ENCODE data around the gene EID2B.
A peak's percentile ranks its signal among the peaks of the same experiment; 100 is the strongest.

DNA sequence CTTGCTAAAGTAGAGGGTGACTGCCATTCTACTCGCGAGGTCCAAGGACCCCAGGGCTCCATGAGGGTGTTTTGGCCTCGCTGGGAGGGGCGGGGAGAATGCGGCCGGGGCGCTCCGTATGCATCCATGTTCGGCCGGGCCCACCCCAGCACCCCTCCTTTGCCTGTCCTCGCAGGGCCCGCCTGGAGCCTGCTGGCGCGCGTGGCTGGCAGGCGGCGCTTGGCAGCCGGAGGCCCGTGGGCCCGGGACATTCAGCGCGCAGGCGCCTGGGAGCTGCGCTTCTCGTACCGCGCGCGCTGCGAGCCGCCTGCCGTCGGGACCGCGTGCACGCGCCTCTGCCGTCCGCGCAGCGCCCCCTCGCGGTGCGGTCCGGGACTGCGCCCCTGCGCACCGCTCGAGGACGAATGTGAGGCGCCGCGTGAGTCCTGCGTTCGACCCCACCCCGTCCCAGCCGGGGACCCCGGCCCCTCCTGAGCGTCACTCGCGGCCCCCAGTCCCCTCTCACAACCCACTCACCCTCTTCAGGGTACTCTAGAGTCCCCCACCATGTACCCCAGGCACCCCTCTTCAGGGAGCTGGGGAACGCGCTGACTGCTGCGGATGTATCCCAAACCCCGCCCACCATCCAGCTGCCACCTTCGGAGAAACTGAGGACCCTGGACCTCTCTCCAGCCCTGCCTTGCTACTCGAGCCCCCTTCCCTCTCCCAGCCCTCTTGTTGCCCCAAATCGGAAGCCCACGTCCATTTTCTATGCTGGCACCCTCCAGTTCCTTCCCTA lies 29.8 kb downstream of the EID2B start:
- no peak for TF ChIP-seq EZH2 (IDR thresholded peaks at IDR 0.05; ENCODE audit: low read depth)
- peak; percentile 75 for TF ChIP-seq CTCF (conservative IDR thresholded peaks at IDR 0.05)
